Stimulated activated CD4-positive, alpha-beta T cell treated with anti-CD3 and anti-CD28 coated beads, TNF-alpha, amount 100 ng/mL, for 4 hours (primary cell): Measurements from ENCODE around the gene SLC17A2.

Source experiments
- DNase-seq, 3 experiments: peaks; one replicate each; pipeline ENCODE4 v3.0.0-alpha.2; 2020; ENCODE audit warnings: low read depth in 3 of 3

The SLC17A2 gene, protein sequence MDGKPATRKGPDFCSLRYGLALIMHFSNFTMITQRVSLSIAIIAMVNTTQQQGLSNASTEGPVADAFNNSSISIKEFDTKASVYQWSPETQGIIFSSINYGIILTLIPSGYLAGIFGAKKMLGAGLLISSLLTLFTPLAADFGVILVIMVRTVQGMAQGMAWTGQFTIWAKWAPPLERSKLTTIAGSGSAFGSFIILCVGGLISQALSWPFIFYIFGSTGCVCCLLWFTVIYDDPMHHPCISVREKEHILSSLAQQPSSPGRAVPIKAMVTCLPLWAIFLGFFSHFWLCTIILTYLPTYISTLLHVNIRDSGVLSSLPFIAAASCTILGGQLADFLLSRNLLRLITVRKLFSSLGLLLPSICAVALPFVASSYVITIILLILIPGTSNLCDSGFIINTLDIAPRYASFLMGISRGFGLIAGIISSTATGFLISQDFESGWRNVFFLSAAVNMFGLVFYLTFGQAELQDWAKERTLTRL

DNA sequence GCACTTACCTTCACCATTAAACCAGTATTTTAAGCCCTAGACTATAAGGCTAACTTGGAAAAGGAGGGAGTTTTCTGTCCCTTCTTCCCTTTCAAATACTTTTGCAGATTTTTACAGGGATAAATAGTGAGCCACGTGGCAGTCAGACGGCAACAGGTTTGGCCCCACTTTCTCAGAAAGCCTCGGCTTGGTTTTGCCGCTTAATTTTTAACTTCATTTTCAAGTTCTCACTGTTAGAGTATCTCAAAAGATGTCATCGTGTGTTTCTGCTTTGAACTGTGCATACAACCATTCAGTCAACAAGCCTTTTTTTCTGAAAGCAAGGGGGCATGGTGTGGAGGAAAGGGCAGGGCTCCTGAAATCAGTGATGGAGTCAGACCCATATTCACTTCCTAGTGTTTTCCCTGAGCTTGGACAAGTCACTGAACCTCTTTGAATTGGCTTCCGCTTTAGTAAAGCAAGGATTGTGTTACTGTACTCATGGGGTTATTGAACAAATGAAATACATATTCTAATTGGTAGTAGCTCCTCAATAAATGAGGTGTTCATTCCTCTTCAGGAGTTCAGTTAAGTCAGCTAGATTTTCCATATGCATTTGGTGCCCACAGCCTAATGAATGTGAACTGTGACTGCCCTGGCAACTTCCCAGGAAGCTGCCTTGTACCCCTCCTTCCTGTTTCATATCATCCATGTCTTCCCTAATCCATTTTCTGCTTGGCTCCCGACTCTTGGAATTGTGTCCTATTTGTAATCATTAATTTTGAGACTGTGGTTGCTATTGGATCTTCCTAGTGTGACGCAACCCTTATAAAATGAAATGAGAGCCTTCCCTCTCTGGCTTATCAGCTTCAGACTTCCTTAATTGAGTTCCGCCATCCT, at the start of gene SLC17A2:
Gene SLC17A2, minus strand, starts transcription at position 160 of the 879 bp plus-strand sequence. CDS start 4,895 bp downstream, outside the sequence.
- DNase-seq, result no peak

DNA sequence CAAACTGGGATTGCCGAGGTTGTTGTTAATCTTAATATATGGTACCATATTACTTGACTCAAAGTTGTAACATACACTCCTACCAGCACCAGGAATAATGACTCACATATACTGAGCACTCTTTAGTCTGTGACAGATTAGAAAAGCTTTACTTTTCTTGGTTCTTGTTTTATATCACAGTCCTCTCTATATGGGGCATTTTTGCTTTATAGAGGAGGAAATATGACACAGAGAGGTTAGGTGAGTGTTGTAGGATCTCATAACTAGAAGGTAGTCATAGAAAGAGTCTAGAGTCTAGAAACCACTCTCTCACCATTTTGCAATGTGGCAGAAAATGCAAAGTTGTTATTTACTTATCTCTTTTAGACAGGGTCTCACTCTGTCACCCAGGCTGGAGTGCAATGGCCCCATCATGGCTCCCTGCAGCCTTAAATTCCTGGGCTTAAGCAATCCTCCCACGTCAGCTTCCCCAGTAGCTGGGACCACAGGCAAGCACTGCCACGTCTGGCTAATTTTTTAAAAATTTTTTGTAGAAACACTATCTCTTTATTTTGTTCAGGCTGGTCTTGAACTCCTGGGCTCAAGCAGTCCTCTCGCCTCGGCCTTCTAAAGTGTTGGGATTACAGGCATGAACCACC, 45.6 kb upstream of the SLC17A2 start:
- no peak for DNase-seq

DNA sequence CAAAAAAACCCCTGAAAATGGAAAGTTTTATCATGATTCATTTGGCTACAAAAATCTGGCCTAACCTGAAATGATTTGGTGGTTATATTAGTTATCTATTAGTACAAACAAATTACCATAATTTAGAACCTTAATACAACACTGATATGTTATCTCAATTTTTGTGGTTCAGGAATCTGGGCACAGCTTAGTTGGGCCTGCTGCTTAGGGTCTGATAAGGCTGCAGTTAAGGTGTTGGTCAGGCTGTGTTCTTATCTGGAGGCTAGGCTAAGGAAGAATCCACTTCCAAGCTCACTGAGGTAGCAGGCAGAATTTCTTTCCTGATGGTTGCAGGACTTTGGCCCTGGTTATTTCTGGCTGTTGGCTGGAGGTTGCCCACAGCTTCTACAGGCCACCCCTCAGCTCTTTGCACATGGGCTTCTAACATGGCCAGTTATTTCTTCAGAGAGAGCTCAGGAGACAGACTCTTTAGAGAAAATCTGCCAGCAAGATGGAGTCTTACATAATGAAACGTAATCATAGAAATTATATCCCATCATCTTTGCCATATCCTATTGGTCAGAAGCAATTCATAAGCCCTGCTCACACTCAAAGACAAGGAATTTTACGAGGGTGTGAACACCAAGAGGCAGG, 43.5 kb upstream of the SLC17A2 start:
- no peak for DNase-seq

DNA sequence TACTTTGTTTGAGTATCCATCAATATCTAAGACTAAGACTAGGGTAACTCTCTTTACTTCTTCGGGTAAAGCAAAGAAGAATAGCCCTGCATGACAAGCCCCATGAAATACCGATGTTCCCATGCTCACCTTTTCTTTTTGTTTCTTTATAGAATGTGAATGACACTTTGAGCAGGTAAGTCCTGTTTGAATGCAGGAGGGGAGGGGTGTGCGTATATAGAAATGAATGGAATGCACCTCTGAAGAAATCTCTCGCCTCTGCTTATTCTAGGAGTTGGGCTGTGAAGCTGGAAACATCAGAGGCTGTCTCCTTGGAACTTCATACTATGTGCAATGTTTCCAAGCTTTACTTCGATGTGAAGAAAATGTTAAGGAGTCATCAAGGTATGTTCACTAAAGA, 42.4 kb upstream of the SLC17A2 start:
- no peak for DNase-seq

DNA sequence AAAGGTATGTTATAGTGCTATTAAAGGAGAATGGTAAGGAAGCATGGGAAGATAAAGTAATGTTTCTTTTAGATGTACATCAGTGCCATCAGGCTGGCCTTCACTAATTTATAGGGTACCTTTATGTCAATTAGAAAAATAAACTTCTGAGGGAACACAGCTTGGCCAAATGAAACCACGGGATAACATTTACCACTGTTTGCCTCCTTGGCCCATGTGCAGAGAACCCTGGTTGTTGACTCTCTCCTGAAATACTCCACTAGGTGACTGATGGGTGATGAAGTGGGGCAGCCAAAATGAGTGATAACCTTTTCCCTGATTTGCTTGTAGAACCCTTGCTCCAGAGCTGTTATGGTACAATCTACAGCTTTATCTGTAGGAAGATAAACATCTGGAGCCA, 41.6 kb upstream of the SLC17A2 start:
- no peak for DNase-seq

DNA sequence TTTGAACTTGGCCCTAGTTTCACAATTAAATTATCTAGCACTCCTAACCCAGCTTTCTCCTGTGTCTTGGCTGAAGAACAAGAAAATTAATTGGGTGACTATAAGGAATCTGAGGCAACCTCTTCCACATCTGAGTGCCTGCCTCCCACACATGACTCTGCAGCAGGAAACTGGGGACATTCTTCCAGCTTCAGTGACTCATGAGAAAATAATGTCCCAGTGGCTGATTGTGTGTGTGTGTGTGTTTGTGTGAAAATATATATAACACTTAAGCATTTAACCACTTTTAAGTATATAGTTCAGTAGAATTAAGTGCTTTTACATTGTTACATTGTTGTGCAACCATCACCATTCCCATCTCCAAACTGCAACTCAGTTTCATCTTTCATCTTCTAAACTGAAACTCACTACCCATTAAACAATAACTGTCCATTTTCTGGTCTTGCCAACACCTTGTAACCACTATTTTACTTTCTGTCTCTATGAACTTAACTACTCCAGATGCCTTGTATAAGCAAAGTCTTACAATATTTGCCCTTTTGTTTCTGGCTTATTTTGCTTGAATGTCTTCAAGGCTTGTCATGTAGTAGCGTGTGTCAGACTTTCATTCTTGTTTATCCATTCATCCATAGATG, 40.8 kb upstream of the SLC17A2 start:
- no peak for DNase-seq

DNA sequence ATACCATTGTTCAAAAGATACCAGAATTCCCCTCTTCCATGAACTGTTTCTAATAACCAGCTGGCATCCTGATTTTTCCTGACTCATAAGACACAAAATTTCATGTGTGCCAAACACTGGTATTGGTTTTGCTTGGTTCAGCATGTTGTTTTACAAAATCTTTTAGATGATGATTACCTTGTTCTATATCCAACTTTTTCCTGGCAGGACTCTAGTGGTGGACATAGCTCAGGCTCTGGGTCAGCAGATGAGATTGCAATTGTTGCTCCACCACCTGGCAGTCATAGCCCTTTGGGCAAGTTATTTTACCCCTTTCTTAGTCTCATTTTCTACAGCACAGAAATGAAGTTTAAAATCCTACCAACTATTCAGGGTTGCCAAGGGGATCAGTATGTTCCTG, 38.3 kb upstream of the SLC17A2 start:
- no peak for DNase-seq

DNA sequence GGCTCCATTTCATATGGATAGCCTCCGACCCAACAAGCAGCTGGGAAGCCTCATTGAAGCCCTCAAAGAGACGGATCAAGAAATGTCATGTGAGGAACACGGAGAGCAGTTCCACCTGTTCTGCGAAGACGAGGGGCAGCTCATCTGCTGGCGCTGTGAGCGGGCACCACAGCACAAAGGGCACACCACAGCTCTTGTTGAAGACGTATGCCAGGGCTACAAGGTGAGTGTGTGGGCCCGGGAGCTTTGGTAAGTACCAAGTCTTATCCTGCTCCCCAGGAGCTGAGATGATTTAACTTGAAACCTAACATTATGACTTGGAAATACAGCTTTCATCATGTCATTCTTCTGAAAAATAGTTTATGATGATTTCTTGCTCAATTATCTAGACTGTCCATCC, 36.2 kb upstream of the SLC17A2 start:
- DNase-seq, result no peak

DNA sequence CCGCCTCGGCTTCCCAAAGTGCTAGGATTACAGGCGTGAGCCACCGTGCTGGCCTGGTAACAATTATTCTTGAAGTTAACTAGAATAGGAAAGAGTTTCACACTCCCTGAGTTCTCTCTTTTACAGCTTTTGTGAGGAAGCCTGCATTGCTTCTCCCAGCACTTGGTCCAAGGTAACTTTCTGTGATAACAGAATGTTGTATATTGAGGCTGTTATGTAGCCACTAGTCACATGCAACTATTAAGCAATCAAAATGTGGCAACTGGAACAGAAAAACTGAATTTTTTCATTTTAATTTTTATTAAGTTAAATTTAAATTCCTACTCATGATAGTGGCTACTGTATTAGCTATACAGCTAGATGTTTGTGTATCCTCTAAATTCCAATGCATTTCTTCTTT, 34.6 kb upstream of the SLC17A2 start:
- DNase-seq, result no peak

DNA sequence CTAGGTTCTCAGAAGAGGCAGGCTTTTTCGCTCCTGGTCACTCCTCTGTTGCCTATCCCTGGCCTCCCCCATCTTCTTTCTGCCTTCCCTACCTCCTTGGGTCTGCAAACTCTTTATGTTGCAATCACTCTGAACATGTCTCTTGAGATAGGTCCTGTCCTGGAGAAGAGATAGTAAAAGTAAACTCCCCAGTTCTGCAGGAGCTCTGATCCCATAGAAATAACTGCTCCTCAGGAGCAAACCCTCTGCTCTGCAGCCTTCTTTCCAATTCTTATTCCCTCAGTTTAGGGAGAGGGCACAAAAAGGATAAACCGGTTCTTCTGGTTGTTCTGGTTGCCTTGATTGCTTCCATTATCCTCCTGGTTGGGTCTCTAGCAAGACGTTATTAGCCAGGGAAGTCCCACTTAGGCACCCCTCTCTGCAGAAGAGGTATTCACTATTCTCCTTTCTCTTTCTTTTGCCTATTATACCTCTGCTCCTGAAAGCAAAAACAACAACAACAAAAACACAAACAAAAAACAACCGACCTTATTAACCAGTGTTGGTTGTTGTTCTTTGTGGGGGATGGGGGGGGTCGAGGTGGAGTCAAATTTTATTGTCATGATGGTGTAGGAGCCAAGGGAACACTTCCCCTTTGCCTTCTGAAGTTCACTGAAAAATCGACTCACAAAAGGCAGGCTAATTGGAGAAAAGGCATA, 33.1 kb upstream of the SLC17A2 start:
- DNase-seq, result no peak

DNA sequence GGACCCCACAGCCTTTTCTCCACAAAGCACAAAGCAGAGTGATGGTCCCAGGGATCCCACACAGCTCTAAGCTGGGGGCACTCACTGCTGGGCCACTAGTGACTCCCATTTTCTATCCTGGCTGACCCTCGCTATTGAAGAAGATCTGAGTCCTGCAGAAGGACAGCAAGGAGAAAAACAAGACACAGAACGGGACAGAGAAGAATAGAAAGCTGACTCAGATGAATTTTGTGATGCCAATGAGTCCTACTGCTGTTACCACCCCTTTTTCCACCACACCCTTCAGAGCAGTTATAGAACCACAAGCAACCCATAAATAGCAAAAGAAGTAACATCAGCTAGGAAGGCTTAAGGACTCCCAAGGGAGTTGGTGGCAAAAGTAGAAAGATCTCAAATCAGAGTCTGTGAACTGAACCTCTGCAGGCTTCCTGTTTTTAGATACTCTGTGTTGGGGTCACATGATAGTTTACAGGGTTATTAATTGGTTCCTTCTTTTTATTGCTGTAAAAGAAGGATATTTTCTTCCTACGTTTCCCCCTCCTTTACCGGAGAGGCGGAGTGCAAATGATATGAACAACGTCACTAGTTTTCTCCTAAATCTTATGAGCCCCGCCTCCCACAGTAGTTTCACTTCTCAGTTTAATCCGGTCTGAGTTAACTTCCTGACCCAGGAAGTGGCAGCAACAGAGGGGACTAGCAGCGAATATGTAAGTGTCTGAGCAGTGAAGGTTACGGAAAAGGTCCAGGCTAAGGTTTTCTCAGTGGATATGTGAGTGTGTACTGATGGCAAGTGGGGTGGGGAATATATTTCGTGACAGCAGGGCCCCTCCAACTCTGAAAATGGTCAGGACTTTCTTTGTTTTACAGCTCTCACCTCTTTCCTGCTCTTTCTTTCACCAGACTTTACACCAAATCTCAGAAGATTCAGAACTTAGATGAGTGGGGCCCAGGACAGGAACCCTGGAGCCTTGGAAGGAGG, 31.9 kb upstream of the SLC17A2 start, which contains the start of gene TRIM38:
Gene TRIM38, plus strand, starts transcription at position 654 of the 979 bp plus-strand sequence. CDS start 3,721 bp downstream, outside the sequence.
- DNase-seq, result peak in 2 of 3 experiments; percentile 42 to 60

DNA sequence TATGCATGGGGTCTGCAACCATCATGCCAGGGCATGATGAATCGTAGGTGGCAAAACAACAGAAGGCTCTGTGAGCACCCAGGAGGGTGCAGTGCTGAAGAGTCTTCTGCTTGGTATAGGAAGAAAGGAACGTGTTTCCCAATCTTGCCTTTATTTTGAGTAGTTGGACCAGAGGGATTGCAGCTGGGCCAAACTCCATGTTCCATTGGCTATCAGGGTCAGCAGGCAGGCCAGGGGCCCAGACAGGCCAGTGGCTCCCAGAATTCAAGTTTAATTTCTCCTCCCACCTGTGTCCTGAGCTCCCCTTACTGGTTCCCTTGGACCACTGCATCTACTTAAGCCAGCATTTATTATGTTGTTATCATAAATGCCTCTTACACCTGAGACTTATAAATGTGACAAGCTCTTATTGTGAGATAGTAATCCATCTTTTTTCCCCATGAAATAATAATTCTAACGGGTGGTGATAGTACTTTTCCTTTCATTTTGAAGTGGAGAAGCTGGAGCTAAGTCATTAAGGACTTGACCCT, 31.2 kb upstream of the SLC17A2 start:
- no peak for DNase-seq

DNA sequence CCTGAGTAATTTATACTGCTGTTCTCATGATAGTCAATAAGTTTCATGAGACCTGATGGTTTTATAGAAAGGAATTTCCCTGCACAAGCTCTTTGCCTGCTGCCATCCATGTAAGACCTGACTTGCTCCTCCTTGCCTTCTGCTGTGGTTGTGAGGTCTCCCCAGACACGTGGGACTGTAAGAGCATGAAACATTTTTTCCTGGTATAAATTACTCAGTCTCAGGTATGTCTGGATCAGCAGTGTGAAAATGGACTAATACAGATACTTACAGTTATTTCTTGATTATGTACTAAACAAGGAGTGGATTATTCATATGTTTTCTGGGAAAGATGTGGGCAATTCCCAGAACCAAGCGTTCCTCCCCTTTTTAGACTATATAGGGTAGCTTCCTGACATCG, 30.2 kb upstream of the SLC17A2 start:
- no peak for DNase-seq

DNA sequence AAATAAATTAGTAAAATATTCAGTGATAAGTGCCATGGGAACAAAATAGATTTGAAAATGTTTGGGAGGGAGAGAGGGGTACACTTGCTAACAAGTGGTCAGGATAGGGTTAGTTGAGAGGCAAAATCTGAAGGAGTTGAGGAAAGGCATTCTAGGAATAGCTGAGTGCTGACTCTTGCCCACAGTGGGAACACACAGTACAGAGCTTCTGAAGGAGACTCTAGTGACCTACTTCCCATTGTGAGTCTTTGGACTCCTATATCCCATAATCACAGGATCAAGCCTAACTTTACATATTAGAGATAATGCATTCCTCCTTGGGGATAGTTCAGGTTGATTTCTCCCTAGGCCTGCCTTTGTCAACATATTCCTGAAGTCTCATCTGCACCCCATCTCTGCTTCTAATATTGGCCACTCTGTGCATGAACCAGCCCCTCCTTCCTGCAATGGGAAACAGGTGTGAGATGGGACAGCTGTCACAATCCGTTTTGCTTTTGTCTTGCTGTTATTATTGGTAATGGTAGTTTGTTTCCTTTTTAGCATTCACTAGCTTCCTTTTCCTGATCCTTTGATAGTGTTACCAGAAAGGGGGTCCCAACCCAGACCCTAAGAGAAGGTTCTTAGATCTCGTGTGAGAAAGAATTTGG, 29.5 kb upstream of the SLC17A2 start:
- DNase-seq, result no peak

DNA sequence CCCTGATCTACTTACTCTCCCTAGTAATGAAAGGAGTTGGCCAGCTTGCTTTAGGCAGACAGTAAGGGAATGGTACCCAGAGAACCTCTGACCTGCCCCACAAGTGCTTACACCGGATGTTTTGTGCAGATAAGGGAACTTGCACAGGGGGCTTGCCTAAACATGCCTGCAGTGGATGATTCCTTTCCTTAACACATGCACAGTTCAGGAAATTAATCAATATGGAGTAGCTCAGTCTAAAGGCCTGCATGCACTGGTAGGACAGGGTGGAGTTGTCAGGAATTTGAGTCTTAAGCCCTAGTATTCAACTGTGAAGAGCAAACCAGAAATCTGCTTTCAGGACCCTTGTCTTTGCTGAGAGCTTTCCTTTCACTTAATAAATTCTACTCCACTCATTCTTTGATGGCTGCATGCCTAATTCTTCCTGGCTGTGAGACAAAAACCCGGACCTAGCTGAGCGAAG, 28.2 kb upstream of the SLC17A2 start:
- no peak for DNase-seq

DNA sequence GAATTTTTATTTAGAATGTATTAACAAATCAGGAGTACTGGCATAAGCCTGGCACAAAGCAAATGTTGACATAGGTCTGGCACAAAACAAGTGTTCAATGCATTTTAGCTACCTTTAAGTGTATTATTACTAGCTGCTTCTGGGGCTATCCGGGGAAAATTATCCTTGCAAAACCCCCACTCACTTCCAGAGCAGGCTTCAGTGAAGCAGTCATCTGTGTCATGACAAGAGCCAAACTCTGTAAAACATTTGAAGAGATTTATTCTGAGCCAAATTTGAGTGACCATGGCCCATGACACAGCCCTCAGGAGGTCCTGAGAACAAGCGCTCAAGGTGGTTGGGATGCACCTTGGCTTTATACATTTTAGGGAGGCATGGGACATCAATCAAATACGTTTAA, 25.7 kb upstream of the SLC17A2 start:
- no peak for DNase-seq

DNA sequence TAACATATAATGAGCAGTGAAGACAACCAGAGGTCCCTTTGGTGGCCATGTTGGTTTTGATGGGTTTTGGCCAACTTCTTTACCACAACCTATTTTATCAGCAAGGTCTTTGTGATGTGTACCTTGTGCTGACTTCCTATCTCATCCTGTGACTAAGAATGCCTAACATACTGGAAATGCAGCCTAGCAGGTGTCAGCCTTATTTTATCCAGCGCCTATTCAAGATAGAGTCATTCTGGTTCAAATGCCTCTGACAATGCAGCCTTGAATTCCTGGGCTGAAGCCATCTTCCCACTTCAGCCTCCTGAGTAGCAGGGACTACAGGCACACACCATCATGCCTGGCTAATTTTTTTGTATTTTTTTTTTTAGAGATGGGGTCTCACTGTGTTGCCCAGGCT, 24.3 kb upstream of the SLC17A2 start:
- DNase-seq, result no peak

DNA sequence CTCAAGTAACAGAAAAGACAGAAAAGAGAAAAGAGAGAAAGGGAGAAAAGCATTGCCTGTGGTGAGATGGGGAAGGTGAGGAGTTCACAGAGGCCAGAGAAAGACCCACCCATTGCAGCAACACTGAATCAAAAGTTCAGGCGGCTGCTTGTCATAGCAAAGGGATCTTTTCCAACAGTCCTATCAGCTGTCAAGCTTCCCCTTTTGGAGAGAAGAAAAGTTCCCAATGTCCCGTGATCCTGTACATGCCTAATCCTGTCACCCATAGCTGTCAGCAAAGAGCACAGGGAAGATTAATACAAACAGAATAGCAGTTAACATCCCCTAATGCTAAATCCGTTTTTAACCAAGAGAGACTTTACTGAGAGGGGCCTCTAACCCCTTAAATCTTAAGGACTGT, 23.2 kb upstream of the SLC17A2 start:
- no peak for DNase-seq
